Thoracic aorta (tissue), 2 donors: ENCODE results near the gene TXNDC9. TPM values are rescaled to one million over a fixed set of nuclear protein-coding genes. Genes with fewer than 3 reads are reported as not detected.

Source experiments
- ATAC-seq: fragments of 150-250 bp; one replicate; pipeline ENCODE4 v1.8.0; 2017; ENCODE audit warnings: low read depth; ENCODE audit not compliant: insufficient number of reproducible peaks, low FRiP score
- DNase-seq: peaks from one replicate; pipeline ENCODE4 v3.0.0-alpha.2; 2020; ENCODE audit warnings: low spot score
- H3K27ac ChIP-seq, 2 donors: fragments of 200-600 bp; sonication (generic); 1 replicate in 1 of 2; 2 replicates in 1 of 2; pipeline ENCODE4 v1.5.1; 2016; ENCODE audit warnings: mild to moderate bottlenecking in 2 of 2, moderate library complexity in 2 of 2
- H3K27me3 ChIP-seq: fragments of 200-600 bp; sonication (generic); replicated peaks from 2 replicates; pipeline ENCODE4 v1.6.0; 2016; ENCODE audit warnings: mild to moderate bottlenecking; ENCODE audit not compliant: insufficient read depth
- H3K36me3 ChIP-seq: fragments of 200-600 bp; sonication (generic); one replicate; pipeline ENCODE4 v1.5.1; 2016
- H3K4me1 ChIP-seq, 2 donors: fragments of 200-600 bp; sonication (generic); 1 replicate in 1 of 2; 2 replicates in 1 of 2; pipeline versions ENCODE4 v1.5.1 to v1.6.0; 2016; ENCODE audit warnings: low read depth in 2 of 2, mild to moderate bottlenecking in 1 of 2; ENCODE audit not compliant: control insufficient read depth in 1 of 2
- H3K4me3 ChIP-seq: fragments of 200-600 bp; sonication (generic); 2 replicates; pipeline ENCODE4 v1.5.1; 2016; ENCODE audit warnings: mild to moderate bottlenecking
- H3K9me3 ChIP-seq: fragments of 200-600 bp; sonication (generic); 2 replicates; pipeline ENCODE4 v1.5.1; 2016
- total RNA-seq, 2 donors: library from RNA; depleted of rRNA; stranded (reverse); fragments of >200 nt; gene quantifications; one replicate each; pipeline versions ENCODE4 v1.1.0 to v1.2.3, GENCODE V29; 2016
- TF ChIP-seq, protein P1 (sequence below): fragments of 200-600 bp; sonication (generic); IDR thresholded peaks from one replicate; pipeline ENCODE4 v1.5.1; 2019; ENCODE audit warnings: antibody characterized with exemption

Gene TXNDC9, protein sequence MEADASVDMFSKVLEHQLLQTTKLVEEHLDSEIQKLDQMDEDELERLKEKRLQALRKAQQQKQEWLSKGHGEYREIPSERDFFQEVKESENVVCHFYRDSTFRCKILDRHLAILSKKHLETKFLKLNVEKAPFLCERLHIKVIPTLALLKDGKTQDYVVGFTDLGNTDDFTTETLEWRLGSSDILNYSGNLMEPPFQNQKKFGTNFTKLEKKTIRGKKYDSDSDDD
- total RNA-seq, result 10 to 100 TPM; 26.7 to 42.0 TPM

DNA sequence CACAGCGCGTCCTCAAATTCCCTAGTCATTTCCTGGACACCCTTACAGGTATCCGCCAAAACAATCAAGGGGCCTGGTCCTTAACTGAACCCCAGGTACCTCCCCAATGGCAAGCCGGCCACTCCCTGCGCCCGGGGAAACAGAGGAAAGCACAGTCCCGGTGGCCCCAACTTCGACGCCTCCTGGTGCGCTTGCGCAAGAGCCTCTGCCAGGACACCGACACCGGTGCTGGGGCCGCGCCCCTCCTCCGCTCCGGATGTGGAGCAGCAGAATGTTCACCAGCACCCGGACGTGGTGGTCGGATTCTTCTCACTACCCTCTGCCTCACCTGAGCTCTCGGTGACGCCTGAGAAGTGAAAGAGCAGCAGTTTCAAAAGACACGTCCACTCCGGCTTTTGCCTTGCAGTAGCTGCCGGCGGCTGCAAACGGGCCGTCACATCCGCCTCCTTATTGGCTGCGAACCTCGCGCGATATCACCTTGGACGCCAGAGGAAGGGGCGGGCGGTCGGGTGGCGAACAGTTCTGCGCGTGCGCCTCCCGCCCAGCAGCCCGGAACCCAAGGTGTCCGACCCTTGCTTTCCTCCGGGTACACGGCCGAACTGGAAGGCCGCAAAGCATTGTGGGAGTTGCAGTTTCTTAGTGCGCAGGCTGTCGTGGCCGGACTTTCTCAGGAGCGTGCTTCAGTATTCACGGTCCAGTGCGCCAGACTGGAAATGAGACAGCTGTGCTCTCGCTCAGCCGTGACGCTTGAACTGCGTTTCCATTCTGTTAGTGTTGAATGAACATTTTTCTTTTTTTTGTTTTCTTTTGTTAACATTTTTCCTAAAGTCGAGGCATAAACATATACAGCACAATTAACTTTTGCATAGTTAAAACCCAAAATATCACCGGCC lies at the start of gene TXNDC9:
TSS of gene TXNDC9 (minus strand) at position 423 of the 893 bp plus-strand sequence. CDS start 3,123 bp downstream, outside the sequence.
- DNase-seq (peak; percentile 97), ATAC-seq (peak; percentile 91)
- no peaks in the 10 kb centered on the region for H3K36me3 ChIP-seq
- peaks cover 26 to 42% of the 10 kb centered on the region in 2 donors for H3K4me1 ChIP-seq
- no peaks in the 10 kb centered on the region for H3K27me3 ChIP-seq
- peak within 1 kb of the TSS; percentile 93 for H3K4me3 ChIP-seq
- H3K27ac ChIP-seq, result peak within 1 kb of the TSS; percentile 82 to 94
- H3K9me3 ChIP-seq, result no peaks in the 10 kb centered on the region
- TF ChIP-seq, protein P1, sequence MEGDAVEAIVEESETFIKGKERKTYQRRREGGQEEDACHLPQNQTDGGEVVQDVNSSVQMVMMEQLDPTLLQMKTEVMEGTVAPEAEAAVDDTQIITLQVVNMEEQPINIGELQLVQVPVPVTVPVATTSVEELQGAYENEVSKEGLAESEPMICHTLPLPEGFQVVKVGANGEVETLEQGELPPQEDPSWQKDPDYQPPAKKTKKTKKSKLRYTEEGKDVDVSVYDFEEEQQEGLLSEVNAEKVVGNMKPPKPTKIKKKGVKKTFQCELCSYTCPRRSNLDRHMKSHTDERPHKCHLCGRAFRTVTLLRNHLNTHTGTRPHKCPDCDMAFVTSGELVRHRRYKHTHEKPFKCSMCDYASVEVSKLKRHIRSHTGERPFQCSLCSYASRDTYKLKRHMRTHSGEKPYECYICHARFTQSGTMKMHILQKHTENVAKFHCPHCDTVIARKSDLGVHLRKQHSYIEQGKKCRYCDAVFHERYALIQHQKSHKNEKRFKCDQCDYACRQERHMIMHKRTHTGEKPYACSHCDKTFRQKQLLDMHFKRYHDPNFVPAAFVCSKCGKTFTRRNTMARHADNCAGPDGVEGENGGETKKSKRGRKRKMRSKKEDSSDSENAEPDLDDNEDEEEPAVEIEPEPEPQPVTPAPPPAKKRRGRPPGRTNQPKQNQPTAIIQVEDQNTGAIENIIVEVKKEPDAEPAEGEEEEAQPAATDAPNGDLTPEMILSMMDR, result no peak

DNA sequence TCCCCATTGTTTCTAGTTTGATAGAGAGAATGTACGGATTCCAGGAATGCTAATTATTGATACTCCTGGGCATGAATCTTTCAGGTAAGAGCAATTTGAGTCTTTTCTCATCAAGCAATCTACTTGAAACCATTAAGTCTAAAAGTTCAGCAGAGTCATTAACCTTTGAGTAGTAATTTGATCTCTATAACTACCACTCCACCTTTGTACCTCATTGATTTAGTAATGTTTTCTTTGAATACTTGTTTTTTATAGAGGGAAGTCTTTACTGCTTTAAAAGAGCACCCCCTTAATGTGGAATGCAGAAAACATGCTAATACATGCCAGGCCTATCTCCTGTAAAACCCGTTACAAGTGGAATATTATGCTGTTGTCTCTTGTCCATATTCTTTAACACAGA lies 46.0 kb upstream of the TXNDC9 start:
- Histone ChIP-seq H3K4me1 (no peaks in the 10 kb centered on the region), H3K27ac (no peak overlapping the region), H3K4me3 (no peak overlapping the region), H3K27me3 (no peaks in the 10 kb centered on the region), H3K36me3 (peaks cover 27% of the 10 kb centered on the region), H3K9me3 (no peaks in the 10 kb centered on the region)
- no peak for ATAC-seq
- TF ChIP-seq, protein P1, result no peak
- no peak for DNase-seq

DNA sequence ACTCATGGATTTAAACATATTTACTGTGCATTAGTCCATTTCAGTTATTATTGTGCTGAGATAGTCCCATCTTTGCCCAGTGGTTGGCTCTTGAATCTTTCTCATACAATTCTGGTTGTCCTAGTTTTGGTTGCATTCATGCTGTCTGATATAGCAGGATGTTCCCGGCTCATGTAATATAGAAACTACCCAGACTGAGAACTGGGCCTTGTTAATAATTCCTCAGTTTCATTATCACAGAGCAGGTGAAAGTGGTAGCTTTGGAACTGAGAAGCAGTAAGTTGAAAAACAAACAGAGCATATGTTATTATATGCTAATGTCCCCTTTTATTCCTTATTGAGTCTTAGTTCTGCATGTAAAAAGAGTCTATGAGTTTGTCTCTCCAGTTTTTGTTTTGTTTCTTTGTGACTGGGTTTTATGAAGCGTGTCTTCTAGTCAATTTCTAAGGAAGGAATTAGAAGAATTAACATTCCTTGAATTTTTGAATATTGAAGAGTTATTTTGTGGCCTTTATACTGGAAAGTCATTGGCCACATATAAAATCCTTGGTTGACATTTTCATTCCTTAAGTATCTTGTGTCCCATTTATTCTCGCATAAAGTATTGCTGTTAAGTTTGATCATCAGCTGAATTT lies 44.4 kb upstream of the TXNDC9 start:
- H3K36me3 ChIP-seq, result peaks cover 30% of the 10 kb centered on the region
- H3K4me3 ChIP-seq, result no peak overlapping the region
- no peaks in the 10 kb centered on the region for H3K4me1 ChIP-seq
- TF ChIP-seq, protein P1, result no peak
- DNase-seq (no peak), ATAC-seq (no peak)
- no peaks in the 10 kb centered on the region for H3K27me3 ChIP-seq
- no peaks in the 10 kb centered on the region for H3K9me3 ChIP-seq
- H3K27ac ChIP-seq, result no peak overlapping the region

DNA sequence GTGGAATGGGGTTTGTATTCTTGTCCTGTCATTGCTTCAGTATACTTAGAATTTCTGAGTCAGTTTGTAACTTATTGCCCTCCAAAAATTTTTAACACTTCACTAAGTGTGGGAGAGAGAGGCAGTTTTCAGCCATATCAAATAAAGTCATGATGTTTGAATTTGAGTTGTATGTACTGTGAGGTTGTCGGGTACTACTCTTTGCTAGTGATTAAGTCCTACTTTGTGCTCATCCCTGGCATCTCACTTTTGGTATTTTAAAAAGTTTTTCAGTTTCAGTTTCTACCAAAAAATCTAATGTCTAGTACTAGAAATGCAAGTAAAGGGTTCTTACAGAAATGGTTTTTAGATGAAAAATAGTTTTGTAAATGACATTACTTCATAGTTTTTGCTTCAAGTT lies 41.7 kb upstream of the TXNDC9 start:
- TF ChIP-seq, protein P1, result no peak
- no peaks in the 10 kb centered on the region for H3K4me1 ChIP-seq
- H3K27ac ChIP-seq, result no peak overlapping the region
- no peaks in the 10 kb centered on the region for H3K27me3 ChIP-seq
- no peak overlapping the region for H3K4me3 ChIP-seq
- H3K9me3 ChIP-seq, result peaks cover 4% of the 10 kb centered on the region
- H3K36me3 ChIP-seq, result peaks cover 21% of the 10 kb centered on the region
- no peak for DNase-seq
- ATAC-seq, result no peak
